ENCODE measurements around the gene CHMP4B.

GRCh38 chr20:33815671-33816070, 4.5 kb downstream of the CHMP4B start:
- TF ChIP-seq EZH2 (IDR thresholded peaks at IDR 0.05; ENCODE audit: insufficient read depth, poor library complexity, severe bottlenecking) (no peak), EZH2phosphoT487 (IDR thresholded peaks at IDR 0.05; ENCODE audit: insufficient read depth, low read depth) (no peak)
